Occipital lobe (tissue), 2 donors: Measurements from ENCODE around the gene CHURC1. TPM values are rescaled to one million over a fixed set of nuclear protein-coding genes. Genes with fewer than 3 reads are reported as not detected.

ENCODE experiments used
- DNase-seq: peaks from one replicate; lab custom pipeline; 2025; lab: John Stamatoyannopoulos, UW
- total RNA-seq: library from RNA; depleted of rRNA; stranded (reverse); fragments of >200 nt; gene quantifications from one replicate; pipeline ENCODE4 v1.2.3, GENCODE V29; 2014

The CHURC1 gene
- total RNA-seq, 1 donor from 2014 or later = 32.0 TPM

GRCh38 chr14:64938972-64939816, 24.9 kb downstream of the CHURC1 start:
- no peak for DNase-seq

- DNase-seq = no peak
Measured at GRCh38 chr14:64939817-64940190, 25.5 kb downstream of the CHURC1 start.

- DNase-seq = no peak
Measured at GRCh38 chr14:64940336-64940910, 26.2 kb downstream of the CHURC1 start.

- DNase-seq = no peak
Measured at GRCh38 chr14:64942531-64943111, 28.4 kb downstream of the CHURC1 start, which contains the start of gene GPX2. Gene GPX2, minus strand, starts transcription at chr14:64942745. Its CDS starts 19 bp downstream, at chr14:64942726.

GRCh38 chr14:64943556-64943955, 29.3 kb downstream of the CHURC1 start:
- no peak for DNase-seq

GRCh38 chr14:64944041-64944440, 29.8 kb downstream of the CHURC1 start:
- DNase-seq = no peak

- DNase-seq = no peak
Measured at GRCh38 chr14:64944861-64945260, 30.6 kb downstream of the CHURC1 start.

GRCh38 chr14:64945431-64946178, 31.4 kb downstream of the CHURC1 start:
- DNase-seq = no peak

- no peak for DNase-seq
Measured at GRCh38 chr14:64946310-64947045, 32.2 kb downstream of the CHURC1 start.

GRCh38 chr14:64947710-64948611, 33.7 kb downstream of the CHURC1 start:
- DNase-seq = no peak

GRCh38 chr14:64948612-64949210, 34.5 kb downstream of the CHURC1 start:
- DNase-seq = no peak

GRCh38 chr14:64950889-64951288, 36.6 kb downstream of the CHURC1 start:
- peak; percentile 46 for DNase-seq

- no peak for DNase-seq
Measured at GRCh38 chr14:64951291-64951690, 37.0 kb downstream of the CHURC1 start.

GRCh38 chr14:64951724-64952123, 37.5 kb downstream of the CHURC1 start:
- no peak for DNase-seq

- no peak for DNase-seq
Measured at GRCh38 chr14:64952598-64953309, 38.5 kb downstream of the CHURC1 start.

GRCh38 chr14:64953310-64953654, 39.0 kb downstream of the CHURC1 start:
- DNase-seq = no peak

GRCh38 chr14:64953661-64954060, 39.4 kb downstream of the CHURC1 start:
- DNase-seq = no peak

- DNase-seq = no peak
Measured at GRCh38 chr14:64954491-64955240, 40.4 kb downstream of the CHURC1 start.
